CD1c-positive myeloid dendritic cell (primary cell): ENCODE results near the gene MGMT.
A peak's percentile ranks its signal among the peaks of the same experiment; 100 is the strongest.

Source experiments
- DNase-seq: peaks from one replicate; pipeline ENCODE4 v3.0.0-alpha.2; 2016; ENCODE audit errors: extremely low spot score

The MGMT gene

GRCh38 chr10:129455625-129456024, 11.4 kb upstream of the MGMT start:
- DNase-seq = no peak

DNA sequence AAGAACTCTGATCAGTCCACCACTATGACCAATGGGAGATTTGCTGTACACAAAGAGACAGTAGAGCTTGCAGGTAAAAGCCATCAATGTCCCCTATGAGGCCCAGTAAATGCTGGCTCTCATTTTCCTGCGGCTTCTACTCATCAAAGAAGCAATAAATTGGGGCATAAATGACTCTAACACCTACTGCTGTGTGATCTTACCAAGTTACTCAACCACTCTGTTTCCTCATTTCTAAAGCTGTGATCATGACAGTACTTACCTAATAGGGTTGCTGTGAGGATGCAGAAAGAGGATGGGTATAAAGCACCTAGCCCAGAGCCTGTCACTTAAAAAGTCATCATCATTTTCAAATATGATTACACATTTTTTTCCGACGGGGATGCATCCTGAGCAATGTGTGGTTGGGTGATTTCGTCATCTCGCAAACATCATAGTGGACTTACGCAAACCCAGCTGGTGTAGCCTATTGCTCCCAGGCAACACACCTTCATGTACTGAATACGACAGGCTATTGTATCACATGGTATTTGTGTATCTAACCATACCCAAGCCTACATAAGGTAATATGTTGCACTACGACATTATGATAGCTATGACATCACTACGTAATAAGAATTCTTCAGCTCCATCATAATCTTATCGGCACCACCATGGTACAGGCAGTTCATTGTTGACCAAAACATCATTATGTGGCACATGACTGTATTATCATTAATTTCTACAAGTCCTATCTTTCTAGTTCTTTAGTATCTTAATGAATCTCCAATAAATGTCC, 7.1 kb upstream of the MGMT start:
- no peak for DNase-seq

DNA sequence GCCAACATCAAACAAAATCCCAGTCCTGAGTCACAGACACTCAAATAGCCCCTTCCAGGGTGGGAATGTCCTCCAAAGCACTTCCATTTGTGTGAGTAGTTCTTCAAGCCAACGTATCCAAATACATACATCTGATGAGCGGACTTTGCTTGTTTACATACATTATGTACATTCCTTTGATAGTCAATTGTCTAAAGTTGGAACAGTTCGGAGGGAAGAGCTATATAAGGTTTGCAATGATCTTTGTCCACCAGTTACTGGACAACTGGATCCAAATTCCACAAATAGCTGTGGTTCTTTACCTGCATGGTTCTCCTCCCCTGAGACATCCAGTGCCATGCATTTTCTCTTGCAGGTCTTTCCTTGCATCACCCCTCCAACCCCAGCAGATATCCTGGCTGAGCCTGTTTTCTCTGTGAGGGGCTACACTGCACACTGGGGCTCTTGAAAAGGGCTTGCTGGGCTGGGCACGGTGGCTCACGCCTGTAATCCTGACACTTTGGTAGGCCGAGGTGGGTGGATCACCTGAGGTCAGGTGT, 4.7 kb upstream of the MGMT start:
- no peak for DNase-seq

DNA sequence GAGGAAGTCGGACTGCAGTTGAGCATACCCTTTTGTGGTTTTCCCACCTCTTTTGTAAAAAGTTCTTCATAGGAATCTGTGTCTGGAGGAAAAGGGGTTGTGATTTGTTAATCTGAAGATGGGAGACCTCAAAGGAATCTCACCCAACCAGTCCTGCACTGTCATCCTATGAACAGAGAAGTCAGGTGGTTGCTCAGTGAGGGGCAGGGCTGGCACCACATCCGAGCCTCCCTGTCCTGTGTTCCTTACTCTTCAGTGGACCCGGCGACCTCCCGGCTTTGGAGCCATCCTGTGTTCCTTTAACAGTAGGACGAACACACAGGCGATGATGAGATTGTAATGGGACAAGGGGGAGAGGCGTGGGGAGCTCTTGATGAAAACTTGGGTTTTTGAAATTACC, 2.8 kb upstream of the MGMT start:
- no peak for DNase-seq

DNA sequence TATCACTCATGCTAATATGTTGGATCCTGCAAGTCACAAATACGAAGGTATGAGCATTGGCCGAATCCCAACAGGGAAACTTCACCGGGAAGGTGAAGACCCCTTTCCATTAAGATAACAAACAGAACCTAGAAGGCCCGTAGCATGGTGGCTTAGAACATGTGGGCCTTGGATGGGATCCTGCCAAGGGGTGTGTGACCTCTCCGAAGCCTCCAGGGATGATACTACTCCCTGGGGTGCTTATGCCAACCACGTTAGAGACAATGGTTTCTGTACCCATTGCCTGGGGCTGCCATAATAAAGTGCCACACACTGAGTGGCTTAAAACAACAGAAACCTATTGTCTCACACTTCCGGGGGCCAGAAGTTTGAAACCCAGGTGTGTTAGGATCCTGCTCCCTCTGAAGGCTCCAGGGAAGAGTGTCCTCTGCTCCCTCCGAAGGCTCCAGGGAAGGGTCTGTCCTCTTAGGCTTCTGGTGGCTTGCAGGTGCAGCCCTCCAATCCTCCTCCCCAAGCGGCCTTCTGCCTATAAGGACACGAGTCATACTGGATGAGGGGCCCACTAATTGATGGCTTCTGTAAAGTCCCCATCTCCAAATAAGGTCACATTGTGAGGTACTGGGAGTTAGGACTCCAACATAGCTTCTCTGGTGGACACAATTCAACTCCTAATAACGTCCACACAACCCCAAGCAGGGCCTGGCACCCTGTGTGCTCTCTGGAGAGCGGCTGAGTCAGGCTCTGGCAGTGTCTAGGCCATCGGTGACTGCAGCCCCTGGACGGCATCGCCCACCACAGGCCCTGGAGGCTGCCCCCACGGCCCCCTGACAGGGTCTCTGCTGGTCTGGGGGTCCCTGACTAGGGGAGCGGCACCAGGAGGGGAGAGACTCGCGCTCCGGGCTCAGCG, 992 bp upstream of the MGMT start:
- no peak for DNase-seq

DNA sequence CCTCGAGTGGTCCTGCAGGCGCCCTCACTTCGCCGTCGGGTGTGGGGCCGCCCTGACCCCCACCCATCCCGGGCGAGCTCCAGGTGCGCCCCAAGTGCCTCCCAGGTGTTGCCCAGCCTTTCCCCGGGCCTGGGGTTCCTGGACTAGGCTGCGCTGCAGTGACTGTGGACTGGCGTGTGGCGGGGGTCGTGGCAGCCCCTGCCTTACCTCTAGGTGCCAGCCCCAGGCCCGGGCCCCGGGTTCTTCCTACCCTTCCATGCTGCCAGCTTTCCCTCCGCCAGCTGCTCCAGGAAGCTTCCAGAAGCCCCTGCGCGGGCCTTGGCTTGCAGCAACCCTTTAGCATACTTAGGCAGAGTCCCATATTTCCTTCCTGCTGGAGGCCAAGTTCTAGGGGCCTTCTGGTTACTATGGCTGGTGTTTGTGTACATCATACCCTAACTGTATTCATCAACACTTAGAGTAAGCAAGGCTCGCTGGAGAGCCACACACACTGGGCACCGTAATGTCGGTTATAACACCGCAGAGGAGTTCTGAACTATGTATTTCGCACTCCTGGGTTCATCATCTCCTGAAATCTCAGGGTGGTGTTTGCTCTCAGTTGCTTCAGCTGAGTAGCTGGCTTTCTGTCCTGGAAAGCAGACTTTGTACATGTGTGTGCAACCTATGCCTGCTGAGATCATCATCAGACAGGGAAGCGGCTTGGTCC, 471 bp downstream of the MGMT start:
- peak; percentile 6 for DNase-seq

DNA sequence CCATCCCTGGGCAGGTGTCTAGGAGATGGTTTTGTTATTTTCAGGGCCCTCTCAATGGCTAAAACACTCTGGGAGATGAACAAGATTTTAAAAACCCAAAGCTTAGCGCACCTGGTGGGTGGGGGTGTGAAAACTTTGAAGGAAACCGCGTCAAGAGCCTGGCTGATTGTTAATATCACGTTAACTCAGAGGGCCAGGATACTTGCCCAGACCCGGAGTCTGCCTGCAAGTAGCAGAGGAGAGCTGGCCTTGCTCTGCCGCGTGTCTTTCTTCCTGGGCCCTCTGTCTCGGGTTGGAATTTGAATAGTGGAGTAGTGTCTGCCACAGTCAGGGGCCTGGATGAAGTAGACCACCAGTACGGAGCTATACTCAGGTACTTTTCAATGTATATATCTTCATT, 1.1 kb downstream of the MGMT start:
- DNase-seq = no peak

DNA sequence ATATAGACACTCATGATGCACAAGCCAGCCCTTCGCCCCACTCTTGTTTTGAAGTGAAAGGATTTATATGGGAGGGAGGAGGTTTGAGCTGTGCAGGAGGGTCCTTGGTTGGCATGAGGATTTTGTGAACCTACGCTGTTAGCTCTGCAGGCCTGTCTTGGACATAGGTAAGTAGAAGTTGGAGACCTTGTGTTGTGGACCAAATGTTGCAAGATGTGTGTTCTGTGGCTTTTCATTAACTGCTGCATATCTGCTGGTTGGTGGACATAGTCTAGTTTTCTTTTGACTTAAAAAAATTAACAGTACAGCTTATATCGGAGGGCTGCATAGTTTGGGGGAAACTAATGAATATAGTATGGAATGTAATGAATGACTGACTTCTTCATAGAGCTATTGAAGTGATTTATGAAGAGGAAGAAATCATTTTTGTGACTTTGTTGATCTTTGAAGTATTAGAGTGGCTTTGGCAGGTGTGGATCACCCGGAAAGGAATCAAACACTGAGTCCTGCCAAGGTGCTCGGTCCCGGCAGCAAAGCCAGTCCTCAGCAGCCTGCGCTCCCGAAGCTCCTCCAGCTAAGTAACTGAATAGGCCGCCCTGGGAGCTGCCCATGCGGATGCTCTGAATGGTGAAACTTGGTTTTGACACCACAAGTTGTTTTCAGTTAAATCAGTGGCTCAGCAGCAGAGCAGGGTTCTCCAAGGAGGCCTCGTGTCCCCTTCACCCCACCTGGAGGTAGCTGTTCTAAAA, 3.2 kb downstream of the MGMT start:
- no peak for DNase-seq

DNA sequence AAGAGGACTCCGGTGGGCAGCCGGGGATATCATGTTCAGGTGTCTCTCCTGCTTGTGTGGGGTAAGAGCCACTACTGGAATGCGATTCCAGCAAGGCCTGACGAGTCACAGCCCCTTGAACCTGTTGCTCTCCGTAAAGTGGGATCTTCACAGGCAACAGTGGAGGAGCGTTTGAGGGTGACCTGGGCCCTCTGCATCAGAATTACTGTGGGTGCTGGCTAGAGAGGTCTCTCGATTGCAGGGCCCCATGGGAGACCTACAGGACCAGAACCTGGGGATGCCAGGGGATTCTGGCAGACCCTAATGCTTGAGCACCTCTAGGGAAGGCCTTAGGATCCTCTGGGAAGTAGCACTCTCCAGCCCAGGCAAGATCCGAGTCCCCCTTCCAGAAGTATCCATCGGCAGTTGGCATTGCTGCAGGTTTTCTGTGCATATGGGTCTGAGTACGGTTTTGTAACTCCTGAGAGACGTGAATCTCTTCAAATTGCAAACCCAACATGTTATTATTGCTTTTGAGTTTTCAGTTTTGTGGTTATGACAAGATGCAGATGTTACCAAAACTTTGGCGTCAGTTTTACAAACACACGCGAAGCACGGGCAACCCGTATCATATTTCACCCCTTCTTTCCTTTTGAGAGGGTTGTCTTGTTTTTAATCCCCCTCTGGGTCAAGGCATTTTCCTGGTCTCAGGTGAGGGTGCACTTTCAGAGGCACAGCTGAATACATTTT, 4.6 kb downstream of the MGMT start:
- DNase-seq = no peak

GRCh38 chr10:129472696-129473555, 5.9 kb downstream of the MGMT start:
- no peak for DNase-seq

GRCh38 chr10:129474642-129475041, 7.6 kb downstream of the MGMT start:
- no peak for DNase-seq

DNA sequence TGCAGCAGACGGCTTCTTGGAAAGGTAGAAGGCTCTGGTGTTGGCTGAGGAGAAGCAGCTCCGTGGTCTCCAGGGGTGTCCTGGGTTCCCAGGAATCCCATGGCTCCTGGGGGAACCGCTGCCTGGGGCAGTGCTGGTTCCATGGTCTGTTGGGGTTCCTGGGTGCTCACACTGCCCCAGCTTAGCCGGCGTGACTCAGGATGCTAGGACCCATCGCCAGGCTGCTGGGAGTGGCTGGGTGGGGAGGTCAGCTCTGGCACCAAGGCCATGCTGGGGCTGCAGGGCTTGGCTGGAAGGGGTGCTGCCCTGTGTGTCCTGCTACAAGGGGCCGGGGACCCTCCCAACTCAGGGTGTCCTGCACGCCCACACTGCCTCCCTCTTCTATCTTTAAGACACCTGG, 9.4 kb downstream of the MGMT start:
- no peak for DNase-seq

GRCh38 chr10:129477051-129477450, 10.0 kb downstream of the MGMT start:
- DNase-seq = no peak

GRCh38 chr10:129481641-129482040, 14.6 kb downstream of the MGMT start:
- DNase-seq = no peak

- DNase-seq = no peak
These were observed 16.5 kb downstream of the MGMT start for GRCh38 chr10:129483430-129484010.

DNA sequence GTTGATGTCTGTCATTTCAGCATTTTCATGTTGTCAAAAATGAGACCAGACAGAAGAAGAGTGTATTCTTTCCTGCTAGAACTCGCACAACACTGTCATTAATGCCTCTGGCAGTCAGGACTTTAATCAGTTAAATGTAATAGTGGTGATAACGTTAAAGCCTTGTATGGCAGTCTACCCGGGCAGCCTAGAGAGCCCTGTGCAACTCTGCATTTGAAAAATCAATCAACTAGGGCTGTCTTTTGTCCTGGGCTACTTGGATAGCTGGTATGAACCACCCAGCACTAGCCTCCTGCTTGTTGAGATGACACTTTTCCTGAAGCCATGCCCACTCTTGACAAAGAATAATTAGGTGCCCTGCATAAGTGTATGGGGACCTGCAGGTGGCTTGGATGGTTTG, 19.8 kb downstream of the MGMT start:
- no peak for DNase-seq

- DNase-seq = peak; percentile 10
These were observed 24.2 kb downstream of the MGMT start for GRCh38 chr10:129491123-129491734.

DNA sequence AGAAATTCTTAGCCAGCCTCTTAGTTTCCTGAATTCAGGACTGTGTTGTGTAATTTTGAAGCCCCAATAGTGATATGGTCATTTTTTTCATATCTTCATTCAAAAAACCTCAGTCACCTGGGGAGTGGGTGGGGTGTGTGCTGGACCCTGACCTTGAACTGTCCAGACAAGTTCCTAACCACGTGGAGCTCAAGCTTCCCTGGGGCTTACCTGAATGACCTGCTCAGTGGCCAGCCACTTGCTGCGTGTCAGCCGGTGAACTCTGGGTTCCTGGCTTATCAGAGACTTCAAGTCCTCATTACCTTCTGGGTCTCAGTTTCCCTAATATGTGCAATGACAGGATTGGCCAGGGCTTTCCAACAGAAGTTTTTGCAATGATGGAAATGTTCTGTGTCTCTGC, 27.1 kb downstream of the MGMT start:
- DNase-seq = no peak

- DNase-seq = no peak
These were observed 27.7 kb downstream of the MGMT start for GRCh38 chr10:129494740-129495139.
